Psoas muscle (tissue), 8 donors: ENCODE measurements around the gene DPP8. TPM values are rescaled to one million over a fixed set of nuclear protein-coding genes. Genes with fewer than 3 reads are reported as not detected.
A peak's percentile ranks its signal among the peaks of the same experiment; 100 is the strongest.

Source experiments
- ATAC-seq, 4 donors: fragments of 200-7000 bp; cut with Tn5 transposase; one replicate each; pipeline ENCODE4 v1.9.1; 2020; ENCODE audit warnings: moderate library complexity in 3 of 4, mild to moderate bottlenecking in 2 of 4
- DNase-seq, 2 donors: peaks; one replicate each; pipeline ENCODE4 v3.0.0-alpha.2; 2020
- H3K27ac ChIP-seq: fragments of 200-600 bp; one replicate; pipeline ENCODE4 v1.8.0; 2022
- H3K27me3 ChIP-seq, 3 donors: fragments of 200-600 bp in 1 of 3; one replicate each; pipeline versions ENCODE4 v1.6.1 to v1.8.0; 2013 to 2022; ENCODE audit warnings: low read length in 2 of 3, mild to moderate bottlenecking in 2 of 3, moderate library complexity in 1 of 3; ENCODE audit not compliant: insufficient read depth in 3 of 3
- H3K36me3 ChIP-seq, 2 donors: fragments of 200-600 bp in 1 of 2; one replicate each; pipeline versions ENCODE4 v1.6.1 to v1.8.0; 2013 to 2022; ENCODE audit warnings: low read depth in 1 of 2, mild to moderate bottlenecking in 1 of 2, moderate library complexity in 1 of 2; ENCODE audit not compliant: insufficient read depth in 1 of 2
- H3K4me1 ChIP-seq: fragments of 200-600 bp; one replicate; pipeline ENCODE4 v1.8.0; 2022
- H3K4me3 ChIP-seq: fragments of 200-600 bp; one replicate; pipeline ENCODE4 v1.8.0; 2022; ENCODE audit warnings: mild to moderate bottlenecking
- H3K9me3 ChIP-seq: fragments of 200-600 bp; one replicate; pipeline ENCODE4 v1.8.0; 2022
- WGBS, 3 donors: extraction: QIAGEN DNeasy Blood & Tissue Kit; methylation state at CpG; one replicate each; pipeline versions ENCODE4 v1.1.6 to v1.1.7; 2013; 5-methylcytosine and 5-hydroxymethylcytosine counted together
- intact Hi-C, 2 donors: fragments of 100-400 bp; cut with DNase I; formaldehyde crosslinking; loops; one replicate each; pipeline versions ENCODE4 v1.11.0 to v1.14.2; 2022
- polyA plus RNA-seq, 3 donors: library from polyadenylated mRNA; stranded (reverse); fragments of 200-250 nt; gene quantifications; one replicate each; pipeline ENCODE4 v1.2.3, GENCODE V29; 2013
- total RNA-seq, 4 donors: library from RNA; stranded (reverse); fragmentation: NEBNext Ultra II Directional in 2 of 4; extraction: Animal tissue kit (Norgen Biotek cat#: 25700) in 2 of 4; gene quantifications; one replicate each; pipeline versions ENCODE4 v1.2.1 to v1.2.4, GENCODE V29; 2021 to 2023
- TF ChIP-seq, protein P1 (sequence below): fragments of 200-600 bp; IDR thresholded peaks from one replicate; pipeline ENCODE4 v1.8.0; 2022; ENCODE audit warnings: antibody characterized with exemption
- donor health status: healthy with polysubstance abuse.
- donor health status: DM: no; HTN: no; CAD: no; lungs with moderate emphysema.
- donor health status: Bipolar disorder and iron deficiency.
- donor health status: healthy.
- donor health status: DM: yes; HTN: yes; CAD: no.
- donor health status: DM: no; HTN: no; CAD: no.
- donor health status: DM: no; HTN: no; CAD: no.
- donor health status: DM: yes; HTN: yes; CAD: no.

The DPP8 gene
- total and polyA plus RNA-seq, 7 donors = 9.1 to 39.6 (median 31.5) TPM

DNA sequence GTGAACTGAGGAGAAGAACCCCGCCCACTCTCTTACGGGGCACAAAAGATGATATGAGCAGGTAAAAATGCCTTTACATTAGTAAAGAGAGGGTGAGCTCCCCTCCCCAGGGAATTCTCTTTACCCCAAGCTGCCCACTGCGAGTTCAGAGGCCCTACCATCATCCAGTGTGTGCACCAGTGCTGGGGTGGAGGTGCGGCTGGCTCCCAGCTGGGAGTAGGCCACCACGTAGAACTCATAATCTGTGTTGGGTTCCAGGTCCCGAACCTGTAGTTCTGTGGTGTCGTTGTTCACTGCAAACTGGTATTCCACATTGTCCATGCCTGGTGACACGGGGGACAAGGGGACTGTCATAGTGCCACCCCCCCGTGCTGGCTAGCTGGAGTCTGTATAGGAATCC is 122.6 kb downstream of the DPP8 start:
- peaks cover 0 to 72% of the 10 kb centered on the region in 2 donors for H3K36me3 ChIP-seq
- no peak overlapping the region for H3K27ac ChIP-seq
- intact Hi-C loops = no loop called here
- no peaks in the 10 kb centered on the region for H3K4me1 ChIP-seq
- TF ChIP-seq, protein P1, sequence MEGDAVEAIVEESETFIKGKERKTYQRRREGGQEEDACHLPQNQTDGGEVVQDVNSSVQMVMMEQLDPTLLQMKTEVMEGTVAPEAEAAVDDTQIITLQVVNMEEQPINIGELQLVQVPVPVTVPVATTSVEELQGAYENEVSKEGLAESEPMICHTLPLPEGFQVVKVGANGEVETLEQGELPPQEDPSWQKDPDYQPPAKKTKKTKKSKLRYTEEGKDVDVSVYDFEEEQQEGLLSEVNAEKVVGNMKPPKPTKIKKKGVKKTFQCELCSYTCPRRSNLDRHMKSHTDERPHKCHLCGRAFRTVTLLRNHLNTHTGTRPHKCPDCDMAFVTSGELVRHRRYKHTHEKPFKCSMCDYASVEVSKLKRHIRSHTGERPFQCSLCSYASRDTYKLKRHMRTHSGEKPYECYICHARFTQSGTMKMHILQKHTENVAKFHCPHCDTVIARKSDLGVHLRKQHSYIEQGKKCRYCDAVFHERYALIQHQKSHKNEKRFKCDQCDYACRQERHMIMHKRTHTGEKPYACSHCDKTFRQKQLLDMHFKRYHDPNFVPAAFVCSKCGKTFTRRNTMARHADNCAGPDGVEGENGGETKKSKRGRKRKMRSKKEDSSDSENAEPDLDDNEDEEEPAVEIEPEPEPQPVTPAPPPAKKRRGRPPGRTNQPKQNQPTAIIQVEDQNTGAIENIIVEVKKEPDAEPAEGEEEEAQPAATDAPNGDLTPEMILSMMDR = no peak
- 84 to 89% (median 85%) methylated on average over 9 of the region's 9 CpGs for WGBS, 3 donors
- no peaks in the 10 kb centered on the region for H3K9me3 ChIP-seq
- DNase-seq = no peak
- H3K27me3 ChIP-seq = peaks cover 0 to 5% (median 2%) of the 10 kb centered on the region in 3 donors
- H3K4me3 ChIP-seq = no peak overlapping the region
- ATAC-seq = no peak

- peaks cover 0 to 78% of the 10 kb centered on the region in 2 donors for H3K36me3 ChIP-seq
- DNase-seq (no peak), ATAC-seq (no peak)
- H3K27me3 ChIP-seq = peaks cover 0 to 5% (median 2%) of the 10 kb centered on the region in 3 donors
- no peak overlapping the region for H3K4me3 ChIP-seq
- 85% methylated on average over 11 of the region's 11 CpGs for WGBS, 3 donors
- H3K4me1 ChIP-seq = no peaks in the 10 kb centered on the region
- intact Hi-C loops = no loop called here
- no peaks in the 10 kb centered on the region for H3K9me3 ChIP-seq
- no peak overlapping the region for H3K27ac ChIP-seq
- TF ChIP-seq, protein P1 = no peak
These were observed 123.2 kb downstream of the DPP8 start for GRCh38 chr15:65394280-65394789.

DNA sequence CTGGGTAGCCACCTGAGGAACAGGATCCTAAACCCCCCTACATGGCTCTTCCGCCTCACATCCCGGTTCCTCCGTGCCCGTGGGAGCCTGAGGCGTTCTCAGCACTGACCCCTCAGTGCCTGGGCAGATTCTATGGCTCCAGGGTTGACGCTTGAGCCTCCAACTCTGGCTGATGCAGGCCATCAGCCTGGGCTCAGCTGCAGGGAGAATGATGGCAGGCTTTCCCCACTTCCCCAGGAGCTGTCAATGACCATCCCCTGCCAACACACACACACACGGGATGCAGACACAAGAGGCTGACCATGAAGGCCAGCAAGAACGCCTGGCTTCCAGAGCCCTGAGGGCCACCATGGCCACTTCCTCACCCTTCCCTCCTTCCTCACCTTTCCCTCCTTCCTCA is 123.9 kb downstream of the DPP8 start:
- Histone ChIP-seq H3K4me3 (no peak overlapping the region), H3K36me3 (peaks cover 0 to 84% of the 10 kb centered on the region in 2 donors), H3K9me3 (no peaks in the 10 kb centered on the region), H3K27ac (no peak overlapping the region), H3K4me1 (no peaks in the 10 kb centered on the region), H3K27me3 (peaks cover 0 to 5% (median 2%) of the 10 kb centered on the region in 3 donors)
- TF ChIP-seq, protein P1 = no peak
- ATAC-seq (no peak), DNase-seq (no peak)
- intact Hi-C loops = no loop called here
- WGBS, 3 donors = 80 to 83% (median 80%) methylated on average over 7 to 8 of the region's 8 CpGs

GRCh38 chr15:65393091-65393490 is 124.4 kb downstream of the DPP8 start:
- WGBS, 3 donors = 89 to 98% (median 95%) methylated on average over 13 of the region's 13 CpGs
- Histone ChIP-seq H3K9me3 (no peaks in the 10 kb centered on the region), H3K27me3 (peaks cover 0 to 5% (median 2%) of the 10 kb centered on the region in 3 donors), H3K27ac (no peak overlapping the region), H3K4me3 (no peak overlapping the region), H3K4me1 (no peaks in the 10 kb centered on the region), H3K36me3 (peaks cover 0 to 86% of the 10 kb centered on the region in 2 donors)
- TF ChIP-seq, protein P1 = no peak
- DNase-seq = no peak
- ATAC-seq = peak in 1 of 4 donors; percentile 38
- intact Hi-C loops = no loop called here

Other genes with a start within 250 kb of the DPP8 start
- gene PARP16, start 230.8 kb downstream of the DPP8 start, total RNA-seq = 1 to 10 TPM; 3.2 to 6.3 (median 4.5) TPM
- 1 to 10 TPM; 2.8 to 4.3 (median 3.3) TPM for gene PARP16, start 230.8 kb downstream of the DPP8 start, polyA plus RNA-seq
- not detected for gene RNU5A-1, start 221.6 kb downstream of the DPP8 start, total RNA-seq
- not detected for gene RNU5A-1, start 221.6 kb downstream of the DPP8 start, polyA plus RNA-seq
- 10 to 100 TPM in 3 of 4 donors, not detected in 1; 12.8 to 34.0 (median 13.9) TPM for gene RNU5B-1, start 213.0 kb downstream of the DPP8 start, total RNA-seq
- not detected for gene RNU5B-1, start 213.0 kb downstream of the DPP8 start, polyA plus RNA-seq
- not detected for gene IGDCC3, start 139.7 kb downstream of the DPP8 start, total RNA-seq
- gene IGDCC3, start 139.7 kb downstream of the DPP8 start, polyA plus RNA-seq = not detected
- 10 to 100 TPM in 2 of 4 donors, 1 to 10 TPM in 2; 4.8 to 34.1 (median 10.4) TPM for gene IGDCC4, start 94.7 kb downstream of the DPP8 start, total RNA-seq
- 1 to 10 TPM; 2.7 to 4.6 (median 3.8) TPM for gene IGDCC4, start 94.7 kb downstream of the DPP8 start, polyA plus RNA-seq
- 1 to 10 TPM; 5.0 to 8.7 (median 6.1) TPM for gene HACD3, start 12.8 kb upstream of the DPP8 start, total RNA-seq
- gene HACD3, start 12.8 kb upstream of the DPP8 start, polyA plus RNA-seq = 1 to 10 TPM; 3.7 to 8.8 (median 8.8) TPM
- 10 to 100 TPM in 3 of 4 donors, 1 to 10 TPM in 1; 10.0 to 17.0 (median 13.9) TPM for gene INTS14, start 93.4 kb upstream of the DPP8 start, total RNA-seq
- 10 to 100 TPM in 2 of 3 donors, 1 to 10 TPM in 1; 8.7 to 20.2 (median 16.1) TPM for gene INTS14, start 93.4 kb upstream of the DPP8 start, polyA plus RNA-seq
- gene SLC24A1, start 104.2 kb upstream of the DPP8 start, total RNA-seq = 1 to 10 TPM in 3 of 4 donors, under 1 TPM in 1; 0.55 to 2.2 (median 1.3) TPM
- gene SLC24A1, start 104.2 kb upstream of the DPP8 start, polyA plus RNA-seq = under 1 TPM; 0.20 to 0.74 (median 0.73) TPM